Esophagus squamous epithelium (tissue), 4 donors: ENCODE measurements around the gene TNIK.

ENCODE experiments used
- POLR2A ChIP-seq, 4 donors: fragments of 450-650 bp; IDR thresholded peaks; one replicate each; pipeline ENCODE4 v1.6.1; 2017; ENCODE audit warnings: antibody characterized with exemption in 4 of 4, mild to moderate bottlenecking in 4 of 4, moderate library complexity in 3 of 4
- TF ChIP-seq, protein P1 (sequence below), 6 experiments: fragments of 450-650 bp in 4 of 6; fragments of 200-600 bp in 2 of 6; sonication (generic) in 2 of 6; IDR thresholded peaks; one replicate each; pipeline ENCODE4 v1.5.1; 2016 to 2019; ENCODE audit warnings: antibody characterized with exemption in 6 of 6, mild to moderate bottlenecking in 4 of 6, moderate library complexity in 4 of 6

DNA sequence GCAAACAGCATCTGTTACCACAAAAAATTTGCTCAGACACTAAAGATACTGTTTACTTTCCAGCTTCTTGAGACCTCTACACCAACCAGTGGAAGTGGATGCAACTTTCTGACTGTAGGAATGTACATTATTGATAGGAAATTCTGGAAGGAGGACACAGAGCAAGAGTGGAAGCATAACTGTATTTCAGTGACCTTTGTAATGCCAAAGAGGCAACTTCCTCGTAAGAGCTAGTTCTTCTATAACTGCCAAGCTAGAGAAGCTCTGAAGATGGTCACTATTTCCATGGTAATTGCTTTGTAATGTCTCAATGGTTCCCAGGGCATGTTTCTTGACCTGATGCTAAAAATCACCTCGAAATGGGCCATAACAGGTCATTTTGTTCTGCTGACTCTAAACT, 337.3 kb downstream of the TNIK start:
- TF ChIP-seq, protein P1, sequence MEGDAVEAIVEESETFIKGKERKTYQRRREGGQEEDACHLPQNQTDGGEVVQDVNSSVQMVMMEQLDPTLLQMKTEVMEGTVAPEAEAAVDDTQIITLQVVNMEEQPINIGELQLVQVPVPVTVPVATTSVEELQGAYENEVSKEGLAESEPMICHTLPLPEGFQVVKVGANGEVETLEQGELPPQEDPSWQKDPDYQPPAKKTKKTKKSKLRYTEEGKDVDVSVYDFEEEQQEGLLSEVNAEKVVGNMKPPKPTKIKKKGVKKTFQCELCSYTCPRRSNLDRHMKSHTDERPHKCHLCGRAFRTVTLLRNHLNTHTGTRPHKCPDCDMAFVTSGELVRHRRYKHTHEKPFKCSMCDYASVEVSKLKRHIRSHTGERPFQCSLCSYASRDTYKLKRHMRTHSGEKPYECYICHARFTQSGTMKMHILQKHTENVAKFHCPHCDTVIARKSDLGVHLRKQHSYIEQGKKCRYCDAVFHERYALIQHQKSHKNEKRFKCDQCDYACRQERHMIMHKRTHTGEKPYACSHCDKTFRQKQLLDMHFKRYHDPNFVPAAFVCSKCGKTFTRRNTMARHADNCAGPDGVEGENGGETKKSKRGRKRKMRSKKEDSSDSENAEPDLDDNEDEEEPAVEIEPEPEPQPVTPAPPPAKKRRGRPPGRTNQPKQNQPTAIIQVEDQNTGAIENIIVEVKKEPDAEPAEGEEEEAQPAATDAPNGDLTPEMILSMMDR (IDR thresholded peaks at IDR 0.05) = no peak
- TF ChIP-seq POLR2A (IDR thresholded peaks at IDR 0.05) = no peak
